ENCODE results near the gene NEURL1.

Gene NEURL1, protein sequence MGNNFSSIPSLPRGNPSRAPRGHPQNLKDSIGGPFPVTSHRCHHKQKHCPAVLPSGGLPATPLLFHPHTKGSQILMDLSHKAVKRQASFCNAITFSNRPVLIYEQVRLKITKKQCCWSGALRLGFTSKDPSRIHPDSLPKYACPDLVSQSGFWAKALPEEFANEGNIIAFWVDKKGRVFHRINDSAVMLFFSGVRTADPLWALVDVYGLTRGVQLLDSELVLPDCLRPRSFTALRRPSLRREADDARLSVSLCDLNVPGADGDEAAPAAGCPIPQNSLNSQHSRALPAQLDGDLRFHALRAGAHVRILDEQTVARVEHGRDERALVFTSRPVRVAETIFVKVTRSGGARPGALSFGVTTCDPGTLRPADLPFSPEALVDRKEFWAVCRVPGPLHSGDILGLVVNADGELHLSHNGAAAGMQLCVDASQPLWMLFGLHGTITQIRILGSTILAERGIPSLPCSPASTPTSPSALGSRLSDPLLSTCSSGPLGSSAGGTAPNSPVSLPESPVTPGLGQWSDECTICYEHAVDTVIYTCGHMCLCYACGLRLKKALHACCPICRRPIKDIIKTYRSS

DNA sequence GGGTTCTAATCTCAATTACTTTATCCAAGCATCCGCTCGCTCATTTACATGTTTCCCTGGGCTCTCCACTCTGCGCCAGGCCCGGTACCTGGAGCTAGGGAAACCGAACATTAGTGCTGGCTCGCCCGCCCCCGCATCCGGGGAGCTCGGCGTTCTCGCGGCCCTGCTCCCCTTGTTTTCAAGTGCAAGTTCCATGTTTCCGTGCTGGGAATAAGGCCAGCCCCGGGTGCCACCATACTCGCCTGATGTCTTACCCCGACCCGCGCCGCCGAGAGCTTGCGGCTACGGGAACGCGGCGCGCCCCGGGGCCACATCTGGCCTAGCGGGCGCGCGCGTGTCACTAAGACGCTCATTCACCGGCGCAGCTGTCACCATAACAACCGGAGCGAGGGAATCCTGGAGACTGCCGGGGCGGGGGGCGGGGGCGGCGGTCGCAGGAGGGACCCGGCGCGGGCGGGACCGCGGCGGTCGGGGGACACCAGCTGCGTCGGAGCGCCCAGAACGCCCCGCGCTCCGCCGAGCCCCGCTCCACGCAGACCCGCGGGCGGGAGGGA lies at the start of gene NEURL1:
Gene NEURL1, plus strand, starts transcription at position 344 of the 554 bp plus-strand sequence. CDS start 683 bp downstream, outside the sequence.
- DNase-seq: no peak

DNA sequence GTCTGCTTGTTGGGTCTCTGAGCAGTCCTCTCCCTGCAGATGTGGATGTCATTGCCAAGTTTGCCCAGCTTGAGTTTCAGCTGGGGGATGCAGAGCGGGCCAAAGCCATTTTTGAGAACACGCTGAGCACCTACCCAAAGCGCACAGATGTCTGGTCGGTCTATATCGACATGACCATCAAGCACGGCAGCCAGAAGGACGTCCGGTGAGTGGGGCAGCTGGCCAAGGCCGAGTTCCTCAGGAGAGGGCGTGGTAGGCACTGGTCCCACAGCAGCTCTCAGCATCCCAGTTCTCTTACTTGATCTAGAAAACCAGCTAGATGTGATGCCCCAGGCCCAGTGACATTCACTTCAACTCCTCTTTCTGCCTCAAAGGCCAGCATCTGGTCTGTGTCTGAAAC lies 49.0 kb upstream of the NEURL1 start:
- DNase-seq: no peak

DNA sequence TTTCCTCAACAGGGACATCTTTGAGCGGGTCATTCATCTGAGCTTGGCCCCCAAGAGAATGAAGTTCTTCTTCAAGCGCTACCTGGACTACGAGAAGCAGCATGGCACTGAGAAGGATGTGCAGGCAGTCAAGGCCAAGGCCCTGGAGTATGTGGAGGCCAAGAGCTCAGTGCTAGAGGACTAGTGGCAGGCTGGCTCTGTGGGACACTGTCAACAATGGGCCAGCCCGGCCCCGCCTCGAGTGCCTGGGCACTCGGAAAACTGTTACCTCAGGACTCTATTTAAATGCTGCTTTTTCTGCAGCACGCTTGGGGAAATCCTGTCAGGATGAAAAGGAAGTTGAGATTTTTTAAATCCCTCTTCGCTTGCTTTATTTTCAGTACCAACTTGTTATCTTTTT lies 48.1 kb upstream of the NEURL1 start:
- no peak for DNase-seq

DNA sequence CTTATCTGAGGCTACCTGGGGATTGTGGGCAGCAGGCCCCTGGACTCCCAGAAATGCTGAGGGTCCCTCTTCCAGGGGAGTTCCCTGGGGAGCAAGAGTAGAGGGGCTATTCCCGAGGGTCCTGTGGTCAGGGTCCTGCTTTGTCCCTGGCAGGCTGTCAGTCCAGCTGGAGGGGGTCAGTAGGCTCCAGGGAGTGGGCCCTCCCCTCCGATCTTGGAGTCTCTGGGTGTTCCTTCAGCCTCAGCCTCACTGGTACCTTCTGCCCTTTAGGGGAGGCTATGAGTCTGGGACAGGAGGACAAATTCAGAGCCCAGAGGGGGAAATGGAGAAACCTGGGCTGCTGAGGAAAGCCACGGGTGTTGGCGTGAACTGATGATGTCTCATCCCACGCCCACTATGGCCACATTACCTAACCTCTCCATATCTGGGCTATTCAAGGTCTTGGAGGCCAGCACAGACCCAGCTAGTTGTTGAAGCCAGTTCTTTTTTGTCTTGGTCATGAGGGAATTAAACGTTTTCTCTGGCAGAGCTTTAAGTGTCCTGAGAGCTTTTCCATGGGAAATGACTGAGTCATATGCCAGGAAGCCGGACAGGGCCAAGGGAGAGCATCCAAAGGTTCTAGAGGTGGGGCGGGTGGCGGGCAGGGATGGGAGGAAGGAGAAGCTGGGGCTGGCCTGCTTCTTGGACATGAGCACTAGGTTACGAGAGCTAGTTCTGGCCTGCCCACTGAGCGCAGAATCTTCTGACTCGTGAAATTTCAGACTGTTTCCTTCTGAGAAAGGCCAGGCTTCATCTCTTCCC lies 47.5 kb upstream of the NEURL1 start:
- DNase-seq: no peak

DNA sequence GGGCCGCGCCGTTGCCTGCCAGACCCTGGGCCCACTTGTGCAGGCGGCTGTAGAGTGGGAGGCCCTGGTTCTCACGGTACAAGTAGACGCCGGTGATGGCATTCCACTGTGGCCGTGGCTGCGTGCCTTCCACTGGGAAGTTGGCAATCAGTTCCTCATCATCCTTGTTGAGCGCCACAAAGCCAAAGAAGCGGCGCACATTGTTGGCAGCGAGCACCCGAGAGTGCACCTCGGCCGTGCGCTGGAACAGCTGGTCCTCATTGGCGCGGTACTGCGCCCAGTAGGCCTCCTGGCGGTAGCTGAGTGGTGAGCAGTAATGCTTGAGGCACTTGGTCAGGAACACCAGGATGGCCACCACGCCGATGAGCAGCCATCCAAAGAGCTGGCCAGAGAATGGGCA lies 46.3 kb upstream of the NEURL1 start:
- no peak for DNase-seq

DNA sequence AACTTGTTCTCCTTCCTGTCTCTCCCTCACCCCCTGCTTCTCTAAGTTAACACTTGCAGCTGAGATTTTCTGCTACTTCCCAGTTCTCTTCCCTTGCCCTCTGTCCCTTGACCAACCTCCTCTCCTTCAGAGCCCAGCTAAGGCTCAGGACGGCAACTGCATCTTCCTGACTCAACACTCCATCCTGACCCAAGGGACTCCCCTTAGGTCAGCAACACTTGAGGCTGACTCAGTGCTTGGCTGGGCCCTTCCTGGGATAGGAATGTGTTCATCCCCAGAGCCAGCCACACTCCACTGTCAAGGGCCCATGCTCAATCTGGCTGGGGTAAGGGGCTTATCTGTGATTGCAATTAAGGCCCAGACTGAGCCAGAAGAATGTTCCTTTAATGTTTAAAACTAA lies 44.8 kb upstream of the NEURL1 start:
- no peak for DNase-seq

DNA sequence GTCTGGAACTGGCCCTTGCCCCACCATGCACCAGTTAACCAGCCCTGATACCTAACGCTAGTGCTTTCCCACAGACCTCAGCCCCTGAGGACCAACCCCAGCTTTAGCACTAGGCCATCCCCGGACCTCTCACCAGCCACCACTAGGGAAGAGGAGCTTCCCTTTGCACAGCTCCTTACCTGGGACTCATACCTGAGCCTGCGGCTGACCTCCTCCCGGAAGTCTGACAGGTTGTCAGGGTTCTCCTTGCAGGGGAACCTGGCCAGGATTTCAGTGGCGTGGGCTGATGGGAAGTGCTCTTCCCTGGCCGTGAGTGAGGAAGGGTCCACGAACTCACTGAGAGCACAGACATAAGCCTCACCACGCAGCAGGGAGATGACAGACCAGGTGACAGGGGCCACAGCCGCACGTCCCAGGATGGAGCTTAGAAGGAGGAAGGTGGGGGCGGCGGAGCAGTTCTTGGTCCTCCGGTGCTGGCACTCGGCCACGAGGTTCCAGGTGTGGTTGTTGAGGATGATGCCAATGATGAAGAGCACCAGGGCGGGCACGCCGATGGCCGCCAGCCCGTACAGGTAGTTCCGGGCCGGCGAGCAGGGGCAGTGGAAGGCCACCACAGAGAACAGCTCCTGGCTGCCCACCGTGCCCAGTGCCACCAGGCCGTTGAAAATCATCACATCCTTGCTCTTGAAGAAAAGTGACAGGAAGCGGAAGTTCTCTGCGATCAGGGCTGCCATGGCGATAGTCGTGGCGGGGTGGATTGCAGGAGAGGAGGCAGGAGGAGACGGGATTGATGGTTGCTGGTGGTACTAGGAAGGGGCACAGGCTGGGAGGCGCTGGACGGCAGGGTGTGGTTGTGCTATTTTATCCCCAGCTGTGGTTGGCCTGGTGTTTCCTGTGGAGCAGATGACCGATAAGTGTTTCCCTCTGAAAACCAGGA lies 44.0 kb upstream of the NEURL1 start:
- DNase-seq: no peak

DNA sequence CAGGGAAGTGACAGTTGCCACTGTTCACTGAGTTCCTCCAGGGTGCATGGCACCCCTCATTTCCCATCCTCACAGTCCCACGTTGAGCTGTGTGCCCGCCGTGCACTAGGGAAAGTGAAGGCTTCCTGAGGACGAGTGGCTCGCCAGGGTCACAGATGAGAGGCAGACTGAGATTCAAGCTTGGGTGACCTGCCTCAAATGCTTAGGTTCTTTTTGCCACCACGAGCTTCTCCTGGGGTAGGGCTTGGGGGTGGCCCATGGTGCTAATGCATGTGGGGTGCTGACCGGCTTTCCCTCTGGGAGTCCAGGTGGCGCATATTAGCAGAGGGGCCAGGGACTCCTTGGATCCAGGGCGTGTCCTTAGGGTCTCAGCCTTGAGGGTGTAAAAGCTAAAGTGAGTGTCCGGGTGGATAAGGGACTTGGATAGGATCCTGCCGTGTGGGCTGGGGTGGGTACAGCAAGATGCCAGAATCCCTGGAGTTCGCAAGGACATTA lies 43.3 kb upstream of the NEURL1 start:
- no peak for DNase-seq

DNA sequence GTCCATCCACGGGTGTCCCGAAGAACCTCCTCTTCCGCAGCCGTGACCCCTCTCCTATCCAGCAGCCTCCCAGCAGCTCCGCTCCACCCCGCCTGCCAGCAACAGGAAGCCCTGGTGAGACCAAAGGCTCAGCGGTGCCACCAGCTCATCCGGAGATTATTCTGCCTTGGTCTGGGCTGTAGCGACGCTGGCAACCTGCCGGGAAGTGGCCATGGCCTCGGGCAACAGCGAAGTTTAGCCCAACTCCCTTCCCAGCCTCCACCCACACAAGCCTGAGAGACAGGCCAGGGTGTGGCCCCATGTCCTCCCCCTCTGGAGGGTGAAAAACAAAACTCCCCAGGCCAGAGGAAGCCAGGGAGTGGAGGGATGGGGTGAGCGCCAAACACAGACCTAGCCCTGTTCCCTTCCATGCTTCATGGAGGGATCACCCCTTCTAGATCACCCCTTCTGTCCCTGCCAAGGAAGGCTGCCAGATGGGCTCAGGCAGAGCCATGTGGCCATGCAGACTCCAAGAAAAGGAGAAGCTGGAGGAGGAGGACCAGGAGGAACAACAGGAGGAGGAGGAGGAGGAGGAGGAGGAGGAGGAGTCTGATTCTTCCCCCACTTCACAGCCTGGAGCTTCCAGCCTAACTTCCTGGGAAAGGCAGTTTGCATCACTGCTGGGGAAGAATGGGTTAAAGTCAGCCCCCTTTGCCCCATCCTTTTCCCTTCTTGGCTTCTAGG lies 42.3 kb upstream of the NEURL1 start:
- peak; percentile 18 to 37 for DNase-seq

DNA sequence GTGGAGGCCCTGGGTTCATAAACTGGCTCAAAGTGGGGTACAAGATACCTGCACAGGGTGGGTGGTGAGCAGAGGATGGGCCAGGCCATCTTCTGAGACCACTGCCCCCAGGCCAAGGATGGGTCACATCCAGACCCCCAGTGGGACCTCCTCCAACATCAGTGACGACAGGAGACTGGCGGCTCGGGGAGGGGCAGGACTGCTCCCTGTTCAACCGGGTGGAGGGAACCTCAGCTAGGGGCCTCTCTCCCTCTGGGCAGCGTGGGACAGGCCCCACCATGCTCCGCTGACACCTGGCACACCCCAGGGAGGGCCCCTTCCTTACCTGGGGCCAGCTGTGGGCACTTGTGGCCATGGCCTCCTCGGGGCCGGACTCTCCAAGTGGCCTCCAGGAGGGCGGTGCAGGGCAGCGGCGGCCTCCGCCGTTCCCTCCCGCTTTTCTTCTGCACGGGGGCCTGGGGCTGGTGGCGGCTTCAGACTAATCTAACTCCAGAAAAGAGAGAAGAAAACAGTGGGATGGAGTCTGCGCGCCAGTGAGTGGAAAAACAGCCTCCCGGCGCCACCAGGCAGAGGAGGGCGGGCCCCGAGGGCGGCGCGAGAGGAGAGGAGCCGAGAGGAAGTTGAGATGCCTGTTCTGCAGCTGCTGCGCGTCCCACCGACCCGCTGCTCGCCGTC lies 41.5 kb upstream of the NEURL1 start, which contains the start of gene CALHM2:
Gene CALHM2, minus strand, starts transcription at position 540 of the 675 bp plus-strand sequence. CDS start 2,429 bp downstream, outside the sequence.
- peak; percentile 56 to 60 for DNase-seq

DNA sequence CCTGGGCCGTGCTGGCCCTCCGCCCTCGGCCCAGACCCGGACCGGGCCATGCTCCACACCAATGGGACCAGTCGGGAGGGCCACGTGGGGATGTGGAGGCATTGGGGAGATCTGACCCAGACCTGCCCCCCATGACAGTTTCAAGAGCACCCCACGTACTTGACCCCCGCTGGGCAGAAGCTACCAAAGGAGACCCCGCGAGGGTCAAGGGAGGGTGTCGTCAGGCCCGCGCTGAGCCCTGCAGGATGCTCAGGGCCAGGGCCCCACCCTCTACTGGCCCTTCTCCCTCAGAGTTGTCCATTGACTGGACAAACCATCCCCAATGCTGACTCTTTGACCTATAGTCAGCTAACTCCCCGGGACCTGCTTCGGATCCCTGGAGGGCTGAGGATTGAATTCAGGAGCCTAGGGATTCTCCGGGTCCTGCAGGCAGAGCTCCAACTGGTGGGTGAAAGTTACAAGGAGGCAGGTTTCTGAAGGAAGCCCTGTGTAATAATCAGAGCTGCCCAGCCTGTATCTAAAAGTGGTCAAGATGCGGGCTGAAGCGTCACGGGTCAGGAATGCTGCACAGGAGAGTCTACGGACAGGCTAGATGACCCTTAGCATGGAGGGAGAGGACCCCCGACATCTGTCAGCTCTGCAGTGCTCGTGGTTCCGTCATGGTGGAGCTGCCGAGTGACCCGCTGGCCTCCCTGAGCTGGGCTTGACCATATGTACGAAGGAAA lies 40.8 kb upstream of the NEURL1 start:
- DNase-seq: no peak

DNA sequence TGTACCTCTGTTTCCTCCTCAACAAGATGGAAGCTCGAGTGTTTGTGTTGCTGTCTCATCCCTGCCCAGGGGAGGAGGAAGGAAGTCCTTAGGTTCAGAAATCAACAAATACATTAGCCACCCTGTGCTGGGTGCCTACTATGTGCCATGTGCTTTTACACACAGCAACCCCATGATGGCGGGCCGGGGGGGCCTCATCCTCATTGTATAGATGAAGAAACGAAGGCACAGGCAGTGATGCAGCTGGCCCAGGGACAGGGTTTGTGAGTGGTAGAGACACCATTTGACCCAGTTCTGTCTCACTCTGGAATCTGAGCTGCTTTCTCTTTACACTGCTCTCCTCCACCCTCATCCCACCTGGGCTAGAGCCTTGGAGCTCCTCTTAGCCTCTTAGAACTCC lies 39.5 kb upstream of the NEURL1 start:
- DNase-seq: no peak

DNA sequence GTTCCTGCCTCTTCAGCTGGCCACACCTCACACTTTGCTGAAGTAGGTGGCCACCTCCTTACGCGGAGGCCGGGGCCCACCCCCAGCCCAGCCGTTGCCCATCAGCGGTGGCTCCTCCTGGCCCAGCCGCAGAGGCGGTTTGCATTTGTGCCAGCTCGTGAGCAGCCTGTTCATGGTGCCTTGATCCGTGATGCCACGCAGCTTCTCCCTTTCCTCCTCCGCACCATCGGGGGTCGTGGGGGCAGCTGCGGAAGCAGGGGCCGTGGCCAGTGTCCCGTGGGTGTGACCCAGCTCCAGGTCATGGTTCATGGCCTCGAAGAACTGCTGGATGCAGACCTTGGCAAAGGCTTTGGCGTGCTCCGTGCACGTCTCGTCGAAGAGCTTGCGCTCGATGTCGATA lies 38.3 kb upstream of the NEURL1 start:
- no peak for DNase-seq

DNA sequence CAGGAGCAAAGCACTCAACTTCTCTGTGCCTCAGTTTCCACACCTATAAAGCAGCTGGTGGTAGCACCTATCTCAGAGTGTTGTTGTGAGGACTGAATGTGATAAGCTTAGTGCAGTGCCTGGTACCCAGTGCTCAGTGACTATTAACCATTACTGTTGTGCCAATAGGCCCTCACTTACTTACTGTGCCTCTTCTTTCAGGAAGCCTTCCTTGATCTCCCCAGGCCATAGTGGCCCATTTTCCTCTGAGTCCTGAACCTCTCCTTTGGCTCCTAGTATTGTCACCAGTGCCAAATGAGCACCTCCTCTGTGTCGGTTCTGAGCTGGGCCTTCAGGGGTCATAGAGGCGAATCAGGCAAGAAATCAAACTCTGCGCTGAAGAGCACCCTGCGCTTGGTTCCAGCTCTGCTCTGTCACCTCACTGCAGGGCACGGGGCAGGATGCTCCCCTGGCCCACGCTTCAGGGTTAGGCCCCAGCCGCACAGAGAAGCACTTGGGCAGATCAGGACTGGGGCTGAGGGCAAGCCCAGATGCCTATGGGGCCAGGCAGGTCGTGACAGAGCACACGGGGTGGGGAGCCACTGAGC lies 37.3 kb upstream of the NEURL1 start:
- no peak for DNase-seq

DNA sequence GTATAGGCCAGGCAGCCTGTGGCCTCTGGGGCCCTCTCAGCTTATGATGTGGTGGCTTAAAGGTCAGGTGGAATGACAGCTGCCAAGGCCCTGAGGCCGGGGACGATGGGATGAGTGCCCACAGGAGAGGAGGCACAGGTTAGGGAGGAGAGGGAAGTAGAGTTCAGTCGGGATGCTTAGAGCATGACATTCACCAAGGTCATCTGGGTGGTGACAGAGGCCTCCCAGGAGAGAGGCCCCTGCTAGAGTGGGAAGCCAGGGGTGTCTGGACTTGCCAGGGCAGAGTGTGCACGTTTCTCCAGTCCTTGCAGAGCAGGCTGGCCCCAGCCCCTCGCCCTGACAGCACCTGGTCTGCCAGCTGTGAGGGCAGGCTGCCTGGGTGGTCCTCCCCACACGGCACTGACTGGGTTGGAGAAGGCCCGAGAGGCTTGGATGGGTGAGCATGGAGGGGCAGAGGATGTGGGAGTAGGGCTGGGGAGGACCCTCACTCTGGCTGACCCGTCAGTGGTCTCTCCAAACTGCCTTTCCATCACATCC lies 36.3 kb upstream of the NEURL1 start:
- DNase-seq: no peak

DNA sequence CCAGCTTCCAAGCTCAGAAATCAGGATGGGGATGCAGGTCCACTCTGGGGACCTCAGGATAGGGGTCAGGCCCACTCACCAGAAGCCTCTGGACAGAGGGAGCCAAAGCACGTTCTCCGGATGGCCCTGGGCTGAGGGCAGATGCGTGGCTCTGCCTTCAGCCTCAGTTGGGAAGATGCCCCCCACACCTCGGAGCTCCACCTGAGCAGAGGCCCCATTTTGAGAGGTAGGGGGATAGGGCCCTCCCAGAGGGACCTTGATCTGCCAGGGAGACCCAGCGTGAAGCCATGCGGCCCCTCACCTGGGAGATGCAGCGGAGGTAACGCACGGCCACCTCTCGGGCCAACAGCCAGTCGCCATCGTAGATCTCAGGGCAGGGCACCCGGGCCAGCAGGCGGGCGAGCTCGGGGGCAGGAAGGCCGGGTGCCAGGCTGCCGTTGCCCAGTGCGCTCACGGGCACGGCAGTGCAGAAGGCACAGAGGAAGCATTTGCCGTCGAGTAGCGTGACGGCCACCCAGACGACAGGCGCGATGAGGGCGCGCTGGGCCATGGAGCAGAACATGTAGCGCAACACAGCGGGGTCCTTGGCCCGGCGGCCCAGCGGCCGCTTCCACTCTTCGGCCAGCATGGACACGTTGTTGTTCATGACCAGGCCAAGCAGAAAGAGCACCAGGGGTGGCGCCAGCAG lies 35.5 kb upstream of the NEURL1 start:
- no peak for DNase-seq

DNA sequence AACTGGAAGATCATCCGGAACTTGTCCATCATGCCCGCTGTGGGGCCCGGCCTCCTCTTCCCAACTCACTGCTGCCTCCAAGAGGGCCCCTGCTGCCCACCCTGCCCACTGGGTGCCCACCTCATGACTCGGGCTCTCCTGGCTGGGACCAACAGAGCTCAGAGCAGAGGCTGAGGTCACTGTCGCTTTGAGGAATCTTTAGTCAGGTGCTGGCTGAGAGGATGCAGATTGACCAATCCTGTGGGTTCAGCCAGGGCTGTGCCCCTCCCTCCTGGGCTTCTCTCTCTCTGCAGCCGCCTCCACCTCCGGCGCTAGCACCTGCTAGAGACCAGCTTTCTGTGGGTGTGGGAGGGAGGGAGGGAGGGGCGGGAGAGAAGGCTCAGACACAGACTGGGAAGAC lies 34.8 kb upstream of the NEURL1 start, which contains the start of gene CALHM1:
Gene CALHM1, minus strand, starts transcription at position 181 of the 400 bp plus-strand sequence. Its CDS starts 149 bp downstream, at position 32.
- no peak for DNase-seq

DNA sequence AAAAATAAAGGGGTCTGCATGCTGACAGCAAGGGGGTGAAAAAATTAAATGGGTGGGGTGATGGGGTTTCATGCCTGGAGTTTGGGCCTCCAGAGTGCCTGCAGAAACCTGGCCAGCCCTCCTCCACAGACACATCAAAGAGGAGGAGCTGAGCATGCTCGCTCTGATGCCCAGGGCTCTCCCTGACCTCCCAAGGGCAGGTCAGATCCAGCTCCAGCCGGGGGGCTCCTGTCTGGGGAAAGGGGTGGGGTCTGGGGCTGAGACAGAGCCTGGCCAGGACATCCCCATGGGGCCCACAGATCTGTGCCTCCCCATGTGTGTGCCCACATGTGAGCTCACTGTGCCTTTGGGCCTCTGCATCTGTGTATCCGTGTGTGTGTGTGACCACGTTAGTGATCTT lies 33.9 kb upstream of the NEURL1 start:
- DNase-seq: no peak

DNA sequence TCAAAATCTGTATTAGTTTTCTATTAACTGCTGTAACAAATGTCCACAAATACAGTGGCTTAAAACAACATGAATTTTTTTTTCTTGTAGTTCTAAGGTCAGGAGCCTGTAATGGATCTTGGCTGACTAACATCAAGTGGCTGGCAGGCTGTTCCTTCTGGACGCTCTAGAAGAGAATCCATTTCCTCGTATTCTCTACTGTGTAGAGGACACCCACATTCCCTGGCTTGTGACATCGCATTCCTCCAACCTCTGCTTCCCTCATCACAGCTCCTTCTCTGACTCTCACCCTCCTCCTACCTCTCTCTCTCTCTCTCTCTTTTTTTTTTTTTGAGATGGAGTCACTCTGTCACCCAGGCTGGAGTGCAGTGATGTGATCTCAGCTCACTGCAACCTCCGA lies 30.0 kb upstream of the NEURL1 start:
- no peak for DNase-seq
